HG03354 (cell line): ENCODE measurements around the gene CYBC1.

Experiments used
- ATAC-seq: cut with Tn5 transposase; IDR thresholded peaks from one replicate; pipeline ENCODE4 v1.9.1; 2021; ENCODE audit warnings: mild to moderate bottlenecking; ENCODE audit not compliant: unreplicated experiment, poor library complexity, severe bottlenecking

The CYBC1 gene

DNA sequence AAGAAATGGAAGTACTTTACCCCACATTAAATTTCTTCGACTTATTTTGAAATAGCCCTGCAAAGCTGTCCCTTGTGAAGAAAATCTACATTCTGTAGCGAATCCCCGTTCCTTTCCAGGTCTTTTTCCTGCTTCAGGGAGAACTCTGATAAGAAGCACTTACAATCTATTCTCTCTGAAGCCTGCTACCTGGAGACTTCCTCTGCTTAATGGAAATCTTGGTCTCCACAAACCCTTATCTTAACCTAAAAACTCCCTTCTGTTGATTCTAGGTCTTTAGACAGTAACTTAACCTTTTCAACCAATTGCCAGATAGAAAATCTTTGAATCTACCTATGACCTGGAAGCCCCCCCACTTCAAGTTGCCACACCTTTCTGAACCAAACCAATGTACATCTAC lies 1.6 kb upstream of the CYBC1 start:
- no peak for ATAC-seq

- no peak for ATAC-seq
Measured at GRCh38 chr17:82449883-82450356, 632 bp downstream of the CYBC1 start.

DNA sequence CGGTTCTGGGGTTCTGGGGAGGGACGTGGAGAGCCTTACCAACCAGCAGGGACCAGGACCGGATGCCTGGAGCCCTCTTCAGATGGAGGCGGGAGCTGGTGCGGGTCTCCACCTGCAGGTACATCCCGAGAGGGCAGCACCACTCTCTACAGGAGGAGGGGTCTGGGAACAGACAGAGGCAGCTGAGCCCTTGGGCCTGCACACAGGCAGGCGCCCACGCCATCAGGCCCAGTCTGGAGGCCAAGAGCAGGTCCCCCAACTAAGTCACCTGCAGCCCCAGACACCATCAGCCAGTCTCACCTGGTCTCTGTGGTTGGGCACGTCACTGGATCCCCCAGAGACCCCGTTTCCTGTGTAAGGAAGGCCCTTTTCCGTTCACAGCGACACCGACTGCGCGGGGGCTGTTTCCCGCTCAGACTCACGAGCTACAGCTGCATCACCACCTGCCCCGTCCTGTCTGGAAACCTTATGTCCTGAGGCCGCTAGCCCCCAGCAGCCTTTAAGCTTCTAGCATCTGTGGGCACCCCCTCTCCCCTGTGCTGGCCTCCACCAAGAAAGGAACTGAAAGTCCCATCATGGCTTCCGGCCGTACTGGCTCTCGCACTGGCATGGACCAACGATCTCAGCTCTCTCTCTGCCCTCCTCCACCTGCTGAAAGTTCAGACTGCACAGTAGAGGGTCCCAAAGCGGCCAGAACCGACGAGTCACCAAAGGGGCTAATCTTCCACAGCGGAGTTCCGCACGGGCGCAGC lies 1.2 kb downstream of the CYBC1 start:
- ATAC-seq: peak; percentile 66

DNA sequence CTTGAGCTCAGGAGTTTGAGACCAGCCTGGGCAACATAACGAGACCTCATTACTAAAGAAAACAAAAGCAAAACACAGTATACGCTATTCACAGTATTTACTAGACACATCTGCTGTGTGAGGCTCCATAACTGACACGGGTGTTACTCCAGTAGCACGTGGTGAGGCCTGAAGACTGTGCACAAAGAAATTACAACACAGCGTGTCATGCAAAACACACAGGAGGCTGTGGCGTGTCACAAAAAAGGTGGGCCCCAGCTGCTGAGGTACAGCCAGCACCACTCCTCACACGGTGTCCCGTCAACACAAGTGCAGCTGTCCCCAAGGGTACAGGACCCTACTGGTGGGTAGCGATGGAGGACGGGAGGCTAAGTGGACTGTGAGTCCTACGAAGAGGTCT lies 2.7 kb downstream of the CYBC1 start:
- ATAC-seq: no peak

DNA sequence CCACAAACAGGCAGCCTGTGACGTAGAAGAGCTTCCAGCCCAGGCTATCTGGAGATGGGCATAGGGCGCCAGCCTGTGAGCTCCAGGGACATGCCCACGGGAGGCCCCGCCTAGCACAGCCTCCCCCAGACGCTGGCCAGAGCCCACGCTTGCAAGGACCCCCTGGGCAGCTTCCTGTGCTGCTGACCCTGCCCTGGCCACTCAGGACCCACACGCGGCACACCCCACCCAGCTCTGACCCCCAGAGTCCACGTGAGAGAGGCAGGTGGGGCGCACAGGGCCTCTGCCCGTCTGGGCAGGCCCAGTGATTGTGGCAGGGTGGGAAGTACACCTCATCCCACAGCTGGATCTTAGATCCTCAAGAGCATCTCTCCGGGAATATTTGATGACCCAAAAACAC lies 3.9 kb downstream of the CYBC1 start:
- ATAC-seq: no peak

- no peak for ATAC-seq
Measured at GRCh38 chr17:82446124-82446523, 4.4 kb downstream of the CYBC1 start.

- ATAC-seq: no peak
Measured at GRCh38 chr17:82445542-82445941, 5.0 kb downstream of the CYBC1 start.

- no peak for ATAC-seq
Measured at GRCh38 chr17:82444941-82445521, 5.5 kb downstream of the CYBC1 start.

DNA sequence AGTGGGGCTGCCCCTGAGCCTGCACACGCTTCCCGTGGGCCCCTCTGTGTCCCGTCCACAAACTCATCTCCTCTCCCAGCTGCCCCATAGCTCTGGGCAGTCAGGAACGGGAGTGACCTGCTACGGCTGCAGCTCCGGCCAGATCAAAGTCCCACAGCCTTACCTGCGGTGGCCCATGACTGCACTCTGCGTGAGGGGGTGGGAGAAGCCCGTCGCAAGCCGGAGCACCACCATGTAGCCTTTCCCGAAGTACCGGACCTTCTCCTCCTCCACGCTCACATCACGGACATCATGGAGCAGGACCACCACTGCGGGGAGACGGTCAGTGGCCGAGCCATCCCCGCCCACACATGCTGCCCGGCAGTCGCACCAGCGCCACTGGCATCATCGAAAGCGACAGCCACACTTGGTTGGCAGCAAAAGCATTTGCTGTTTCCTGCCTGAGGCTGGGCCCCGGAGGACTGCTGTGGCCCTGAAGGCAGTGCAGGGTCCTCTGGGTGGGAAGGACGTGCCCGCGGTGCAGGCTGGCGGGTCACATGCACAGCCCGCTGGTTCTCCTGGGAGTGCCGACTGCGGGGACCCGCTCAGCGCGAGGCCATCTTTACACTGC lies 6.2 kb downstream of the CYBC1 start:
- no peak for ATAC-seq

DNA sequence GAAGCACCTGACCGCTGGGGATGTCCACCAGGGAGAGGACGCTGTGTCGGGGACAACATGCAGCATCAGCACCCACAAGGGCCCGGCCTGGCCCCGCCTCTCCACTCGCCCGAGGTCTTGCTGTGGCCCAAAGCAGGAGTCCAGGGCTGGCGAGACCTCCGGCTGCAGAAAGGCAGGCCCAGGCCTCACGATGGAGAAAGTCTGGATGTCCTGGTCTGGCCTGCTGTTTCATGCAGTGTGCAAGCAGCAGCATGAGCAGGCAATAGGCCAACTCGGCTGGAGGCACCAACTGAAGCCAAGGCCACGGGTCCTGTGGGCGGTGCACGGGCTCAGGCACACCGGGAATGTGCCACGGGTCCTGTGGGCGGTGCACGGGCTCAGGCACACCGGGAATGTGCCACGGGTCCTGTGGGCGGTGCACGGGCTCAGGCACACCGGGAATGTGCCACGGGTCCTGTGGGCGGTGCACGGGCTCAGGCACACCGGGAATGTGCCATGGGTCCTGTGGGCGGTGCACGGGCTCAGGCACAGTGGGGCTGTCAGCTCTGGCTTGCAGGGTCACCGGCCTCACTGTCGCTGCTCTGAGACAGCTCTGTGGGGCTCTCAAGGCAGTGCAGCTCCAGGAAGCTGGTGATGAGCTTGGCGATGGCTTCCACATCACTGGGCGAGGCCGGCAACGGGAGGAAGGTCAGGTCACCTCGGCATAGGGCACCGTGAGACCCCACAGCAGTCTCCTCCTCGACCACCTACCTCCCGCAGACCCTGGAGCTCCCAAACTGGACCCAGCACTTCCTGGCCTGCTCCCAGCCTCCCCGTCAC lies 6.9 kb downstream of the CYBC1 start:
- no peak for ATAC-seq

DNA sequence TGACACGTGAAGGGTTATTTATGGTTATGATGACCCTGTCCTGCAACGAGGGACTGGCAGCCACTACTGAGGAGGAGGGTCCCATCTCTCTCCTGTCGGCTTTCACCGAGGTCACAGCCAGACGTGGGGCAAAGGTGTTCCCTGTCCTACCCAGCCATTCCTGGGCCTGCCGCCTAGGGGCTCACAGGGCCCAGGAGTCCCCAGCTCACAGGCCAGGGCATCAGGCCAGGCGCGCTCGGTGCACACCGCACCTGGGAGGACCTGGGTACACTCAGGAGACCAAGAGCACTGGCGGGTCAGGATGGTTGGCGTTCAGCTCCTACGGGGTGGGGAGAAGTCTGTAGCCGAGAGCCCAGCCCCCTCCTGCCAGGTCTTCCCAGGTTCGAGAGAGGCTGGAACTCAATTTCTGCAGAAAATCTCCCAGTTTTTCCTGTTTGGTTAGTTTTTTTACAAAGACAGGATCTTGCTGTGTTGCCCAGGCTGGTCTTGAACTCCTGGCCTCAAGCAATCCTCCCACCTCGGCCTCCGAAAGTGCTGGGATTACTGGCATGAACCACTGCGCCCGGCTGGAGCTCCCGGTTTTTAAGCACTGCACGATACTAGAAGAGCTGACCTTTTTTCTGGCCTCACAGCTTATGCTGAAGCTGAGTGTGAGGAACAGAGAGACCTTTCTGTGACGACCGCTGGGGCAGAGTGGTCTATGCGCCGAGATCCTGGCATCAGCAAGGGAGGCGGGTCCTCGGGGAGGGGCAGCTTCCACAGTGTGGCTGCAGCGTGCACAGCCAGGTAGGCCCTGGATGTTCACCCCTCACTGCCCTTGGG lies 7.7 kb downstream of the CYBC1 start:
- no peak for ATAC-seq

- no peak for ATAC-seq
Measured at GRCh38 chr17:82441691-82442487, 8.7 kb downstream of the CYBC1 start.

- no peak for ATAC-seq
Measured at GRCh38 chr17:82440991-82441627, 9.4 kb downstream of the CYBC1 start.

- ATAC-seq: no peak
Measured at GRCh38 chr17:82440469-82440981, 10.0 kb downstream of the CYBC1 start.

GRCh38 chr17:82439829-82440365 lies 10.7 kb downstream of the CYBC1 start:
- no peak for ATAC-seq

DNA sequence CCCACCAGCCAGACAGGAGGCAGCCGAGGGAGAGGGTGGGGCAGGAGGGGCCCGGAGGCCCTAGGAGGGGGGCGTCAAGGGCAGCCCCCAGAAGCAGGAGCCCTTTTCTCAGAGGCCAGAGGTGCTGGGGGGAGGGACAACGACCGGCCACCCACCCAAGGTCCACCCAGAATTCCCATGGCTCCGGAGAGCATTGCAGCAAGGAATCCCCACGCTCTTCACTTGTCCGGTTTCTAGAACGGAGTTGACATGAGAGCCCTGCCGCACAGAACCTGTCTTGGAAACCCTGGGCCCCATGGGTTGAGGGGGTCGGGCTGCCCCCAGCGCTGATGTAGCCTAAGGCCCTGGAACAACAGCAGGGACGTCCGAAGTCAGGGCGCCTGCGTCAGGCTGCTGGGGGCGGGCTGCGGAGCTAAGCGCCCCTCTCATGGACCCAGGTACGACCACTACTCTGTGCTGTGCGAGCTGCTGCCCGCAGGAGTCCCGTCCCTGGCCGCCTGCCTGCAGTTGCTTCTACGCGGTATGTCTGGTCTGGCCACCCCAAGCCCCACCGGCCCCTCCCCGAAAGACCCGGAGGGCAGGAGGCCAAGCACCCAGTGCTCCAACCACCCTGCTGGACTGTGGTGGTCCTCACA lies 11.2 kb downstream of the CYBC1 start:
- no peak for ATAC-seq

DNA sequence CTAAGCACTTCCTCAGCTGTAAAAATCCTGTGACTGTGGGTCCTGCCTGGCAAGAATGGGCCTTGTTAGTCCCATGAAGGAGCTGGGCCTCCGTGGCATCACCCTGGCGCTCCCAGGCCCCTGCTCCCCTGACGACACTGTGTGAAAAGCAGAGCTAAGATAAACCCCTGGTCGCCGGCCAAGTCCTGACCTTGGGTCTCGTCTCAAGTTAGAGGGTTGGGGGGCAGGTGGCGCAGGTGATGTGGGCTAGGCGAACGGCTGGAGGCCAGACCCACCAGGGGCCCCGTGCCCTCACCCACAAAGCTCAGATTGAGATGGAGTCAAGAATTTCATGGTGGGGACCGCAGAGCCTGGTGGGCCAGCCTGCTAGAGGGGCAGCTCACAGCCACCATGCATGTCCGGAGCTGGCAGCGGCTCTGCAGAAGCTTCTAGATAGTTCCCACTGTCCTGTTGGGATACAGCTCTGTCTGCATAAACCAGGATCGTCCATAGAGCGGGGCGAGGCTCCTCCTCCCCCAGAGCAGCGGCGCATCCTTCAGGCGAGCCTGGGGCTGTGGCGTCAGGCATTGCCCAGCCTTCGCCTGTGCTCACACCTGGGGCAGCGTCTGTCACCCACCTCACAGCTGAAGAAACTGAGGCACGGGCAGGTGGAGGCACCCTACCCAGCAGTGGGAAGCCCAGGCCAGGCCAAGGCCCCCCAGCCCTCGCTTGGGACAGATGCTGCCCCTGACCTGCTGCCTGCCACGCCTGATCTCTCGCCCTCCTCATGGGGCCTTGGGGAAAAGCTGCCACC lies 12.0 kb downstream of the CYBC1 start:
- no peak for ATAC-seq
